CD14-positive monocyte (primary cell): ENCODE measurements around the gene SLC39A10. TPM values are rescaled to one million over a fixed set of nuclear protein-coding genes. Genes with fewer than 3 reads are reported as not detected.

Experiments
- DNase-seq, 3 donors: peaks; one replicate each; pipeline ENCODE4 v3.0.0-alpha.2; 2011 to 2022
- H2AFZ ChIP-seq: 2 replicates; pipeline ENCODE4 v1.6.0; 2012; ENCODE audit warnings: mild to moderate bottlenecking, low read depth, low read length, inconsistent platforms; ENCODE audit not compliant: insufficient read depth, poor library complexity, severe bottlenecking
- H3K27ac ChIP-seq, 2 donors: 1 replicate in 1 of 2; 2 replicates in 1 of 2; pipeline ENCODE4 v1.5.1; 2012 to 2013; ENCODE audit warnings: low read length in 2 of 2, control low read depth in 1 of 2, inconsistent platforms in 1 of 2, low read depth in 1 of 2, mild to moderate bottlenecking in 1 of 2
- H3K27me3 ChIP-seq, 2 donors: one replicate each; pipeline versions ENCODE4 v1.6.0 to v1.6.1; 2011 to 2013; ENCODE audit warnings: low read length in 2 of 2; ENCODE audit not compliant: control insufficient read depth in 2 of 2, insufficient read depth in 2 of 2
- H3K36me3 ChIP-seq, 2 donors: replicated peaks in 1 of 2; 1 replicate in 1 of 2; 2 replicates in 1 of 2; pipeline versions ENCODE4 v1.5.1 to v1.6.1; 2012 to 2013; ENCODE audit warnings: low read length in 2 of 2, control low read depth in 1 of 2, inconsistent platforms in 1 of 2, mild to moderate bottlenecking in 1 of 2; ENCODE audit not compliant: insufficient read depth in 2 of 2, control insufficient read depth in 1 of 2
- H3K4me1 ChIP-seq, 2 donors: 1 replicate in 1 of 2; 2 replicates in 1 of 2; pipeline versions ENCODE4 v1.5.1 to v1.6.1; 2012 to 2013; ENCODE audit warnings: low read length in 2 of 2, control low read depth in 1 of 2, inconsistent platforms in 1 of 2, mild to moderate bottlenecking in 1 of 2, moderate library complexity in 1 of 2; ENCODE audit not compliant: insufficient read depth in 2 of 2, control insufficient read depth in 1 of 2
- H3K4me2 ChIP-seq: replicated peaks from 2 replicates; pipeline ENCODE3; 2012; ENCODE audit warnings: low read length, moderate library complexity, mild to moderate bottlenecking; ENCODE audit not compliant: poor library complexity, severe bottlenecking; ENCODE audit errors: extremely low read depth
- H3K4me3 ChIP-seq, 3 experiments: fragments of 200-600 bp in 1 of 3; sonication (generic) in 1 of 3; replicated peaks in 1 of 3; 1 replicate in 2 of 3; 2 replicates in 1 of 3; pipeline ENCODE4 v1.5.1; 2011 to 2013; ENCODE audit warnings: low read length in 3 of 3, mild to moderate bottlenecking in 3 of 3, control low read depth in 2 of 3, low read depth in 2 of 3, inconsistent platforms in 1 of 3, moderate library complexity in 1 of 3
- H3K79me2 ChIP-seq: 2 replicates; pipeline ENCODE4 v1.6.0; 2012; ENCODE audit warnings: mild to moderate bottlenecking, control low read depth, inconsistent platforms, low read length, moderate library complexity; ENCODE audit not compliant: insufficient read depth
- H3K9ac ChIP-seq: 2 replicates; pipeline ENCODE4 v1.6.0; 2017; ENCODE audit warnings: low read length, mild to moderate bottlenecking; ENCODE audit not compliant: insufficient read depth, poor library complexity, severe bottlenecking
- H3K9me3 ChIP-seq, 2 donors: replicated peaks in 1 of 2; 1 replicate in 1 of 2; 2 replicates in 1 of 2; pipeline versions ENCODE4 v1.5.1 to v1.6.1; 2012 to 2013; ENCODE audit warnings: low read length in 2 of 2, control low read depth in 1 of 2; ENCODE audit not compliant: control insufficient read depth in 1 of 2, insufficient read depth in 1 of 2
- H4K20me1 ChIP-seq: 2 replicates; pipeline ENCODE4 v1.6.0; 2012; ENCODE audit warnings: mild to moderate bottlenecking, low read length, control low read depth, moderate library complexity; ENCODE audit not compliant: insufficient read depth
- H3K27ac Mint-ChIP-seq, 7 donors: one replicate each; pipeline ENCODE4 v1.8.0; 2020; ENCODE audit warnings: mild to moderate bottlenecking in 7 of 7, mixed read lengths in 7 of 7, moderate library complexity in 6 of 7, inconsistent platforms in 2 of 7
- H3K27me3 Mint-ChIP-seq, 3 donors: one replicate each; pipeline ENCODE4 v1.8.0; 2021 to 2022; ENCODE audit warnings: low read depth in 3 of 3, mild to moderate bottlenecking in 3 of 3, mixed read lengths in 3 of 3, moderate library complexity in 3 of 3, inconsistent platforms in 1 of 3
- H3K36me3 Mint-ChIP-seq, 2 donors: one replicate each; pipeline ENCODE4 v1.8.0; 2020; ENCODE audit warnings: mixed read lengths in 2 of 2, inconsistent platforms in 1 of 2, mild to moderate bottlenecking in 1 of 2
- H3K4me1 Mint-ChIP-seq: one replicate; pipeline ENCODE4 v1.8.0; 2020; ENCODE audit warnings: mild to moderate bottlenecking, mixed read lengths
- H3K4me3 Mint-ChIP-seq, 2 donors: one replicate each; pipeline ENCODE4 v1.8.0; 2020; ENCODE audit warnings: mild to moderate bottlenecking in 2 of 2, mixed read lengths in 2 of 2, moderate library complexity in 1 of 2
- H3K9me3 Mint-ChIP-seq, 7 donors: one replicate each; pipeline ENCODE4 v1.8.0; 2020 to 2022; ENCODE audit warnings: mixed read lengths in 7 of 7, mild to moderate bottlenecking in 6 of 7, moderate library complexity in 6 of 7, inconsistent platforms in 2 of 7
- WGBS: methylation state at CpG from one replicate; pipeline ENCODE4 v1.1.5; 2013; ENCODE audit warnings: missing lambda C conversion rate; ENCODE audit not compliant: insufficient coverage; 5-methylcytosine and 5-hydroxymethylcytosine counted together
- intact Hi-C, 2 donors: fragments of 100-400 bp; cut with micrococcal nuclease; formaldehyde crosslinking; loops; one replicate each; pipeline versions ENCODE4 v1.15.0 to v1.15.1; 2023
- polyA plus RNA-seq, 3 donors: library from polyadenylated mRNA; depleted of rRNA in 1 of 3; unstranded in 2 of 3; stranded (reverse) in 1 of 3; fragments of 300-500 nt in 2 of 3; fragments of >200 nt in 1 of 3; fragmentation: Illumina TruSeq in 2 of 3; gene quantifications; 1 replicate in 2 of 3; 2 replicates in 1 of 3; pipeline ENCODE4 v1.2.3, GENCODE V29; 2012 to 2021
- TF ChIP-seq, protein P1 (sequence below): fragments of 200-600 bp; IDR thresholded peaks from one replicate; pipeline ENCODE4 v1.8.0; 2022; ENCODE audit warnings: antibody characterized with exemption, mild to moderate bottlenecking

SLC39A10 gene
- polyA plus RNA-seq, 3 donors = 5.2 to 6.9 (median 5.2) TPM

DNA sequence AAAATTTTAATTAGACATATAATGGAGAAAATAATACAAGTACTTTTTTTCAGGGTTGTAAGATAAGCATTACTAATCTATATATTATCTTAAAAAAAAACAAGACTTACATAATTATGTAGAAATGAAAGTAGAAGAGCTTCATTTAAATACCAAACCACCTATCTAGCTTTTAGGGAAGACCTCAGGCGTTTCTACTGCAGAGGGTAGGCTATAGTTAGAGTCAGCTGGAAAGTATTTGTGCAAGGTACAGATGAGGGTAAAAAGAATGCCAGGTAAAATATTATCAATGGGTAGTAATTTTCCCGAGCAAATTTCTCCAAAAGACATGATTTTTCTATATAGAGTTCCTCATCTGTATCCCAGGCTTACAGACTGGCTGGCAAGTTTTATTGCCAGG is 30.5 kb upstream of the SLC39A10 start:
- H4K20me1 ChIP-seq = no peaks in the 10 kb centered on the region
- no peak overlapping the region for H3K4me2 ChIP-seq
- no peaks in the 10 kb centered on the region for H3K9me3 ChIP-seq
- Mint-ChIP-seq H3K27me3 (no peaks in the 10 kb centered on the region), H3K4me1 (peaks cover 4% of the 10 kb centered on the region), H3K27ac (no peak overlapping the region), H3K9me3 (no peaks in the 10 kb centered on the region), H3K4me3 (no peak overlapping the region), H3K36me3 (no peaks in the 10 kb centered on the region)
- WGBS = no CpG with 5 or more reads among the region's 2 CpGs
- H3K9ac ChIP-seq = no peak overlapping the region
- intact Hi-C loops = no loop called here
- TF ChIP-seq, protein P1, sequence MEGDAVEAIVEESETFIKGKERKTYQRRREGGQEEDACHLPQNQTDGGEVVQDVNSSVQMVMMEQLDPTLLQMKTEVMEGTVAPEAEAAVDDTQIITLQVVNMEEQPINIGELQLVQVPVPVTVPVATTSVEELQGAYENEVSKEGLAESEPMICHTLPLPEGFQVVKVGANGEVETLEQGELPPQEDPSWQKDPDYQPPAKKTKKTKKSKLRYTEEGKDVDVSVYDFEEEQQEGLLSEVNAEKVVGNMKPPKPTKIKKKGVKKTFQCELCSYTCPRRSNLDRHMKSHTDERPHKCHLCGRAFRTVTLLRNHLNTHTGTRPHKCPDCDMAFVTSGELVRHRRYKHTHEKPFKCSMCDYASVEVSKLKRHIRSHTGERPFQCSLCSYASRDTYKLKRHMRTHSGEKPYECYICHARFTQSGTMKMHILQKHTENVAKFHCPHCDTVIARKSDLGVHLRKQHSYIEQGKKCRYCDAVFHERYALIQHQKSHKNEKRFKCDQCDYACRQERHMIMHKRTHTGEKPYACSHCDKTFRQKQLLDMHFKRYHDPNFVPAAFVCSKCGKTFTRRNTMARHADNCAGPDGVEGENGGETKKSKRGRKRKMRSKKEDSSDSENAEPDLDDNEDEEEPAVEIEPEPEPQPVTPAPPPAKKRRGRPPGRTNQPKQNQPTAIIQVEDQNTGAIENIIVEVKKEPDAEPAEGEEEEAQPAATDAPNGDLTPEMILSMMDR = no peak
- H3K36me3 ChIP-seq = no peaks in the 10 kb centered on the region
- no peak overlapping the region for H3K27ac ChIP-seq
- no peak overlapping the region for H2AFZ ChIP-seq
- DNase-seq = no peak
- no peaks in the 10 kb centered on the region for H3K4me1 ChIP-seq
- no peak overlapping the region for H3K4me3 ChIP-seq
- no peaks in the 10 kb centered on the region for H3K79me2 ChIP-seq
- no peaks in the 10 kb centered on the region for H3K27me3 ChIP-seq

DNA sequence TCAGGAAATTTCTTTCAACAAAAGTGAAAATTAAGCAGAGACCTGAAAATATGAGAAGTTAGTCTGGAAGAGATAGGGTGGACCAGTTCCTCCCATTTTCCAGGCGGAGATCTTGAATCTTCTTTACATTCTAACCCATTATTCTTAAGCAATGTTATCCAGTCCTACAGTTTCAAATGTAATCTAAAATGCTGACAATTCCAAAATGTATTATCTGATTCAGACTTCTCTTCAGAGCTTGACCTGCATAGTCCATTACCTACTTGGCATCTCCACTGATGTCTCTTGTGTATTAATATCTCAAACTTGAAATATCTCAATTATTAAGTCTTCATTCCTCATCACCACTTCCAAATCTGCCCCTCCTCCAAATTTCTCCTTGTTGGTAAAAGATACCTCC is 28.4 kb upstream of the SLC39A10 start:
- H3K79me2 ChIP-seq = no peaks in the 10 kb centered on the region
- TF ChIP-seq, protein P1 = no peak
- H3K27me3 ChIP-seq = no peaks in the 10 kb centered on the region
- H3K9me3 ChIP-seq = no peaks in the 10 kb centered on the region
- no peaks in the 10 kb centered on the region for H3K27me3 Mint-ChIP-seq
- WGBS = no CpG with 5 or more reads among the region's 1 CpG
- no peak overlapping the region for H3K27ac Mint-ChIP-seq
- H3K27ac ChIP-seq = no peak overlapping the region
- no peak overlapping the region for H3K4me2 ChIP-seq
- peaks cover 19 to 20% of the 10 kb centered on the region in 2 donors for H3K4me1 ChIP-seq
- no peaks in the 10 kb centered on the region for H3K36me3 ChIP-seq
- no peaks in the 10 kb centered on the region for H4K20me1 ChIP-seq
- H3K36me3 Mint-ChIP-seq = no peaks in the 10 kb centered on the region
- intact Hi-C loops = no loop called here
- no peak overlapping the region for H3K9ac ChIP-seq
- H3K4me3 Mint-ChIP-seq = no peak overlapping the region
- no peaks in the 10 kb centered on the region for H3K9me3 Mint-ChIP-seq
- no peak for DNase-seq
- no peak overlapping the region for H2AFZ ChIP-seq
- peaks cover 23% of the 10 kb centered on the region for H3K4me1 Mint-ChIP-seq
- H3K4me3 ChIP-seq = no peak overlapping the region
